ENCODE measurements around the gene SP100.
"Not testable (repeated sequence)": the region's sequence is repeated elsewhere in the genome, so short reads cannot be mapped to it uniquely, and the experiment has no call there.

Gene SP100

DNA sequence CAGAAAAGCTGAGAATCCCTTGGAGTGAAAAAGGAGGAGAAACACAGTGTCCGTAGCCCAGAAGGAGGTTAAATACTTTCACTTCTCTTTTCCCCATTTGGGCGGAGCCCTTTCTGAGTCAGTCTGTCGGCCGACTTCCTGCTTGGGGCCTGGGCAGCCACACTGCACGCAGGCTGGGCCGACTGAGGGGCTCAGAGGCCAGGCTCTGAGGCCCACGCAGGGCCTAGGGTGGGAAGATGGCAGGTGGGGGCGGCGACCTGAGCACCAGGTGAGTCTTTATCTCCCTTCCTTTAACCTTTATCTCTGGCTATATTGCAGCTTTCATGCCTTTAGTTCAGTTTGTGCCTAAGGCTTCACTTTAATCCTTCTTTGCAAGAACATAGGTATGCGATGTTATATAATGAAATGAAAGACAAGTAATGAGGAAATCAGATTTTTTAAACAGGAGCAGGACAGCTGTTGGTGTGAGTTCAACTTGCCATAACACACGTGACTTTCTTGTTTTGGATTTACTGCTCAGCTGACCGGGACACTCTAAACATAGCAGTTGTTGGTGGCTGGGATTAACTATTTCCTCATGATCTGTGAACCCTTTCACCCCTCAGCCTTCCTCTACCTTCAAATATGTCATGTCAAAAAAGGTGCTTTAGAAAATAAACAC is at the start of gene SP100:
SP100 (plus strand) TSS at position 141 of the 661 bp plus-strand sequence; CDS start at position 237, 96 bp downstream.
- DNase-seq, result no peak

DNA sequence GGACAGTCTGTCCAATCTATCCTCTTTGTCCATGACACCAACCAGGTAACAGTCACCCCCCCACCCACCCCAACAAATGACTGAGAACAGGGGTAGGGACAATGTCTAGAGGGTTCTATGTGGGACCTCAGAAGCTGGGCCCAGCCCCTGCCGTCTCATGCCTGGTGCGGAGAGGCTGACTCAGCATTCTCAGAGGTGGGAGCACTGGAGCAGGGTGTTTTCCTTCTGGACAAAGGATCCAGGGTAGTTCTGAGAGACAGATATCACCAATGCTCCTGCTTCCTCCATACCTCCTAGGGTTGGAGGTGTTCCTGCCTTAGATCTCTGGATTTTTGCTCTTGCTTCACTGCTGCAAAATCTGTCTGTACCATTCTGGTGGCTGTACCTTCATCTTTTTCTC is 33.9 kb upstream of the SP100 start:
- no peak for DNase-seq

GRCh38 chr2:230383453-230383852 is 32.5 kb upstream of the SP100 start:
- no peak for DNase-seq

DNA sequence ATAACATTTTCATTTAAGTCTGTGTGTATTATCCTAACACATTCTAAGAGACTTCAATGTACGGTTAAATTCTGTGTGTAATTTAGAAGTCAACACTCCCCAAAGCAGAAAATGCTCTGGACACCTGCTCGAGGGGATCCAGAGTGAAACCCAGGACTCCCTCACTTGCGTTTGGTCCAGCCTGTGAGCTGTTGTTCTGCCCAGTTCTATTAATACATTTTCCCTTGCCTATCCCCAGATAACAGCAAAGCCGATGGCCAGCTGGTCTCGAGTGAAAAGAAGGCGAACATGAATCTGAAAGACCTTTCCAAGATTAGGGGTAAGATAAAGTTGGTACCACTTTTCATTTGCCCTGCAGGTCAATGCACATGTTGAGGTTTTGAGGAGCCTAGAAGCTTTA is 31.0 kb upstream of the SP100 start:
- DNase-seq, result no peak

DNA sequence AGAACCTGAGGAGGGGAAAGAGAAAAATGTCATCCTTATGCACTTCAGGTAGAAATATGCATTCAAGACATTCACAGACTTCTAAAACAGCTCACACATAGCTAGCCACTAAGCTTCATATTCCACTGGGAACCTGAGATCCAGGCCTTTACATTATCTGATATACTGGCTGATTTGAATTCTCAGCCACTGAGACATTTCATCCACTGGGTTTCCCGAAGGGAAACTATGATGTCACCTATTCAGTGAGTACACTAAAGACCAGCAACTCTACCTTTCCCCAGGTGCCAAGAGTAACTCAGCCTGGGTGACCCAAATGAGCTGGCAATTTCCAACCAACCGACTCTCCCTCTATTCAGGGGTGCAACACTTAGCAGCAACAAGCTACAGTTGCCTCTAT is 21.7 kb upstream of the SP100 start:
- no peak for DNase-seq

GRCh38 chr2:230398698-230399097 is 17.3 kb upstream of the SP100 start:
- DNase-seq, result not testable (repeated sequence)

DNA sequence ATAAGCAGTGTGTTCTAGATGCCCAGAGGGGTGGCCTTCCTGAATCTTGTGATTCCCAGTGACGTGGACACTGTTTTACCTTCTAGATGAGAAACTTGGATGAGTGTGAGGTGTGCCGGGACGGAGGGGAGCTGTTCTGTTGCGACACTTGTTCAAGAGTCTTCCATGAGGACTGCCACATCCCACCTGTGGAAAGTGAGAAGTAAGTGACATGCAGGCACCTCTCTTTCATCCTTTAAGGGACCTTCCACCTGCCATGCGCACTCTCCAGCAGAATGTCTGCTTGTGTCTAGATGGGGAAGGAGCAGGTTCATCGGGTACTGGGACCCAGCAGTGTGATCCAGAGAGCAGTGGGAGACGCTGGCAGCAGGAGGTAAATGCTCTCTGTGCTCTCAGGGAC is 16.0 kb upstream of the SP100 start:
- DNase-seq, result no peak

DNA sequence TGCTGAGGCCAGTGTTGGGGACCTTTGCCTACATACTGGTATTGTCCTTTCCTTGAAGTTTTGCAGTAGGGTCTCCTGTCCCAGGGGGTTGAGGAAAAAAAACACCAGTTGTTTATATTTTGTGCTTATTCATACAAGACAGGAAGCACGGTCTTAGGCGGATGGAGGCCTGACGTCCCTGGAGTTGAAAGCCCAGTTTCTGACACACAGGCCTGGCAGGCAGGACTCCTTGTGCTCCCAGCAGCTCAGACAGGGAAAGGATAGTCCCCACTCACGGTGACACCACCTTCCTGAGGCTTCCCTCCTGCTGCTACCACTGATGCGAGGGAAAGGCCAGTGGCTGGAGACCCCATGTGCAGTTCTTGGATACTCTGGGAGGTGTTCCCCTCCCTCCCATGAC is 15.5 kb upstream of the SP100 start:
- no peak for DNase-seq

- DNase-seq, result not testable (repeated sequence)
These were observed 15.0 kb upstream of the SP100 start for GRCh38 chr2:230401026-230401425.

GRCh38 chr2:230403746-230404145 is 12.3 kb upstream of the SP100 start:
- DNase-seq, result no peak

GRCh38 chr2:230405824-230406223 is 10.2 kb upstream of the SP100 start:
- DNase-seq, result no peak

DNA sequence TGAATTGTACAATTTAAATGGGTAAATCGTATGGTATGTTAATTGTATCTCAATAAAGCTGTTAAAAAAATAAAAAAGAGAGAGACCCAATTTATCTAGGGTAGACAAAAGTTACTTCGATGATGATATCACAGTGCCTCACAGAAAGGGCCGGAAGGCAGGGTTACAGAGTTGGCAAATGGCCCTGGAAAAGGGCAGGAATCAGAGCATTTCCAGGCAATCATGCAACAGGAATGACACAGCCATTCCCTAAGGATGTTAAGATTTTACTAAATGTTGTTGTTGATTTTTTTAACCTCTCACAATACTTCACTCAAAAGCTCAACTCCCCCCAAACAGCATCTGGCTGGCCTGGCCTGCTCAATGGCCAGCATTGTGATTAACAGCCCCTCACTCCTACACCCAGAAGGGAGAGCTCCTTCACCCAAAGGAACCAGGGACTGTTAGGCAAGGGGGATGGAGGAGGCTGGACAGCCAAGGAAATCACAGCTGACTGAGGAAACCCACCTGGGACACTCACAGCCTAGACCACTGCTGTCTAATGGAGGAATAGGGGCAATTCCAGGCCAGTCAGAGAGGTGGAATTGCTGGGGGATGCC is 7.7 kb upstream of the SP100 start:
- no peak for DNase-seq

GRCh38 chr2:230409316-230409715 is 6.7 kb upstream of the SP100 start:
- not testable (repeated sequence) for DNase-seq

DNA sequence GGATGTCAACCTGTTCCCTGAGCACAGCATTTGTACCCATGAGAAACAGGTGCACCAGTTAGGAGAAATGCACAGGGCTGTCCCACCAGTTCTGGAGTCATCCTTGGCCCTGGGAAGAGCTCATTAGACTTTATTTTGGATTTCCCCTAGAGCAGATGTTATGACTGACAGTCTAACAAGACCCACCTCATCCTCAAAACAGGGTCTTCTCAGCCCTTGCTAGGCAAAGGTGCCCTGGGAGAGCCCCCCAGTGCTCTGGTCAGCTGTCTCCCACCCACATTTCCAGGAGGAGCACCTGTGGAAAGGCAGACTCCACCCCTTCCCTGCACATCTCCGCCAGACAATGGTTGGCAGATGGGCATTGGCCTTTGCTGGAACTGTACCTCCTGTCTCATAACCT is 5.7 kb upstream of the SP100 start:
- DNase-seq, result no peak

DNA sequence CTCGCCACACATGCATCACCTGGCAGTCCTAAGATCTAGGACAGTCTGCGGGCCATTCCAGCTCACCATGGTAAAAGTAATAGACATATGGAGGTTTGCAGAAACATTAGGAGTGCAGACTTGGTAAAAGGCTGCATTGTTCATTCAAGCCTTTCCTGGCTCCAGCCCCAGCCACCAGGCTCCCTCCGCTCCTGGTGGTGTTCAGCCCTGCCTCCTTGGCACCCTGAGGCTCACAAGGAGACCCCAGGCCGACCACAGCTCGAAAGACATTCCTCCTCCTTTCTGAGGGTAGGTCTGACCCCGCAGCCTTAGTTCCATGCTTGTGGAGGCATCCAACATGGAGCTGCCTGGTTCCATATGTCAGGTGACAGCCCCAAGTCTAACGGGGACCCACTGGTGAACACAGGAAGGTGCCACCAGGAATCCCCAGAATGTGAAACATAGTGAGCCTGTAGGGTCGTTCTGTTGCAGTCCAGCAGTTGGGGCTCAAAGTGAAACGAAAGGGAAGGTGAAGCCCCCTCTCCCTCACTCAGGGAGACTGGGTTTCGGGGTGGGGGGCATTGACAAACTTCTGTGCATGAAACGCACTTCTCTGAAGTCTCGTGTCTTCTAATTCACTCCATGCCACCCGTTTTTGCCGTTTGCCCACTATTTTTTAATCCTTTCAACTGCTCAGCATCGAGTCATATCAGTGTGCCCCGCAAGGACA is 5.0 kb upstream of the SP100 start:
- DNase-seq, result no peak

DNA sequence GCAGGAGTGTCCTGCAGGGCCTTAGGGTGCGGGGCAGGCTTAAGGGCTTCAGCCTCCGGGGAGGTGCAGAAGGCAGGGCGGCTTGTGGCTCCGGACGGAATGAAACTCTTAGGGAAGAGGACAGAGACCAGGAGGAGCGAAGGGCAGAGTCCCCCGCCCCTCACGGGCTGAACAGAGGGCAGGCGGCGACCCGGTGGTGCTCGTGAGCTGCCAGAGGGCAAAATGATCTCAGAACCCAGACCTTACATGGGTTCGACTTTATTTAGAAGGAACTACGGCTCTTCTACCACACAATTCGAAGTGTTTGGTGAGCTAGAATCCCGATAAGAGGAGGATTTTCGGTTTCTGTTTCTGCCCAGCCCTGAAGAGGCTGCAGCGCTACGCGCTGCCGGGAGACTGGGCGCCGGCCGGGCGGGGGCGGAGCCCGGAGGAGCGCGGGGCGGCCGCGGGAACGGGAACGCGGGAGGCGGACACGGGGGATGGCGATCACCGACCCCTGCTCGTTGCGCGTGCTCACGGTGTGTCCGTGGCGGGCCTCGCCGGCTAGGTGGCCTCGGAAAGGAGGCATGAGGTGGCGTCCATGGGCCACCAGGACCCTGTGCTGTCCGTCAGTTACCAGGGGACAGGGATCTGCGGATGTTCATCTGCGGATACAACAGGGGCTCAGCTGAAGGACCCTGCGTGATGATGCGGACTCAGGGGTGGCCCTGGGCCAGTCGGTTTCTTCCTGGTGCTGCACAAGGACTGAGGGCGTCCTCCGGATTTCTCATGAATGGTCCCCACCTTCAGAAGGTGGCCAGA is 4.2 kb upstream of the SP100 start:
- no peak for DNase-seq

DNA sequence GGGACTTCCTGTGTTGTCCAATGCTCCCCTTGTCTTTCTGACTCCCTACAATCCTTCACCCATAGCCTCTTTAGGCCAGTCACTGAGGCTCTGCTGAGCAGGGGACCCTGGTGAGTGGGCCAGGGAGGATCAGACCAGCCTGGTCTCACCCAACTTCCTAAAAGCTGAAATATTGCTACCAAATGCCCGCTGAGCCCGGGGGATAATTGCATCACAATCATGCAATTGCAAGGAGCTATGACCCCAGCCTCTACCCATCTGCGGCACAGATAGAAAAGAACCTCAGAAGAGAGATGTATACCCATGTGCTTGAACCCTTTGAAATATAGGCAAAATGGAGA is 3.7 kb upstream of the SP100 start:
- DNase-seq, result no peak

GRCh38 chr2:230412846-230413245 is 3.2 kb upstream of the SP100 start:
- DNase-seq, result no peak

DNA sequence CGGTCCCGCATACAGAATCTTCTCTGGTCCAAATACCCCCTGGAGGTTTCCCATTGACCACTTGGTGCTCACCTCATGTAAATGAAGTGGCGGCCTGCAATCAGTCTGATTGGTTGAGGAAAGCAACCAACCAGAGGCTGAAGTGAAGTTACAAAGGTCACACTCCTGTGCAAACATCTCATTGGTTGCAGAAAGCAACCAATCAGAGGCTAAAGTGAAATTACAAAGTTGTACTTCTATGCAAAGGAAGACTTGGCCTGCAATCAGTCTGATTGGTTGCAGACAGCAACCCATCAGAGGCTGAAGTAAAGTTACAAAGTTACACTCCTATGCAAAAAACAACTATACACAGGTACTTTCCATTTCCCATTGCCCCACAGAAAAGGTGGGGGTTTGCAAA is 2.5 kb upstream of the SP100 start:
- no peak for DNase-seq

DNA sequence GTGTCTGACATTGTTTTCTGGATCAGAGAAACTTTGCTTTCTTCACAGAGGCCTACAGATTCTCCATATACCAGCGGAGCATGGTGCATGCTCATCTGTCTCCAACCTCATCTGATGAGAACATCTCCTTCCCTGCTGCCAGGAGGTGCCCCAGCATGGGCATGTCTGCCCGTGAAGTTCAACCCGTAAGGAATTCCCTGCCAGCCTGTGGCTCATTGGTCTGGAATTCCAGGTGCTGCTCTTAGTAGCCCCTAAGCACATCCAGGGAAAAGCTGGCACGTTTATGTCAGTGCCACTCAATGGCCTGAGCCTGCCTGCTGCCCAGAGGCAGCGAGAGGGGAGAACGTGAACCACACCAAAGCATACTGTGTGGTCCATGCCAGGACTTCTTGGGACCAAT is 1.7 kb upstream of the SP100 start:
- DNase-seq, result no peak

GRCh38 chr2:230417436-230417835 is 1.4 kb downstream of the SP100 start:
- no peak for DNase-seq

DNA sequence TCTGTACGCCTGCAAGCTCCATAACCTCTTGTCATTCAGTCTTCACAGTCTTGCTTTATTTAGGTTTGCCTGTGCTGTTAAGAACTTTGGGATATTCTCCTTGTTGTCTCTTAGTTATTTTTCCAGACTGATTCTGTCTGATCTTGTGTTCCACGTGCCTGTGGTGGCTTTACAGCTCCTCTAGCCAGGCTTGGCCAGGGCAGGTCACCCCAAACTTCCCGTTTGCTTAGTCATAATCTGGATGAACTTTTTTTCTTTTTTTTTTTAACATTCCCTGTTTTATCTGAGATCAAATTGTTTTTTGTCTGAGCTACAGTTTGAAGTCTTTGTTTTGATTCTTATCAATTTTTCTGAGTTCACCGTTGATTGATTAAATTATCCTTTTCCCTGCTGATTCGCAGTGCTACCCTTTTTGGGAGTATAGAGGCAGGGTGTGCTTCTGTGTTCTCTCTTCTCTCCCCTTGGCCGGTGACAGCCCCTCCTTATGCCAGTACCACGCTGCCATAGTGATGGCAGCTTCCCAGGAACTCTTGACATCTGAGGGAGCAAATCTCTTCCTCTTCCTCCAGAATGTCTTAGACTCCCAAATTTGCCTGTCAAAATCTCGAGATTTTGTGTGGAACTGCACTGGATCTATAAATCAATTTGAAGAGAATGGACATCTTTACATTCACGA is 2.5 kb downstream of the SP100 start:
- DNase-seq, result no peak

DNA sequence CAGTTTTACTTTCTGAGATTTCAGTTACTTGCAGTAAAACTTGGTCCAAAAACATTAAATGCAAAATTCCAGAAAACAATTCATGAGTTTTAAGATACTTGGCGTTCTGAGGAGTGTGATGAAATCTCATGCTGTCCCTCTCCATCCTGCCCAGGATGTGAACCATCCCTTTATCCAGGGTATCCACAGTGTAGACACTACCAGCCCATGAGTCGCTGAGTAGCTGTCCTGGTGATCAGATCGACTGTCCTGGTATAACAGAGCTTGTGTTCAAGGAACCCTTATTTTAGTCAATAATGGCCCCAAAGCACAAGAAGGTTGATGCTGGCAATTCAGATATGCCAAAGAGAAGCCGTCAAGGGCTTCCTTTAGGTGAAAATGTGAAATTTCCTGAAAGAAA is 3.2 kb downstream of the SP100 start:
- no peak for DNase-seq
